HL-60 (cell line): ENCODE measurements around the gene SLC2A9.

Experiments
- DNase-seq, 2 experiments: peaks; one replicate each; pipeline ENCODE4 v3.0.0-alpha.2; 2010 to 2020; ENCODE audit warnings: low read depth in 1 of 2, low spot score in 1 of 2
- H3K27ac ChIP-seq: fragments of 250-450 bp; sonication (Bioruptor Pico); replicated peaks from 2 replicates; pipeline ENCODE4 v1.5.1; 2020; ENCODE audit warnings: mild to moderate bottlenecking, moderate library complexity
- H3K27me3 ChIP-seq: fragments of 250-450 bp; sonication (Bioruptor Pico); 2 replicates; pipeline ENCODE4 v1.5.1; 2021; ENCODE audit warnings: mild to moderate bottlenecking, moderate library complexity; ENCODE audit not compliant: insufficient read depth, poor library complexity, severe bottlenecking
- H3K4me3 ChIP-seq: replicated peaks from 2 replicates; pipeline ENCODE4 v1.5.1; 2011; ENCODE audit warnings: mild to moderate bottlenecking, control low read depth, low read length; ENCODE audit not compliant: insufficient read depth
- CTCF ChIP-seq: IDR thresholded peaks from one replicate; pipeline ENCODE4 v1.5.1; 2011; ENCODE audit warnings: low read length, control low read depth, inconsistent platforms; ENCODE audit not compliant: insufficient read depth
- GABPA ChIP-seq: IDR thresholded peaks from 2 replicates; pipeline ENCODE4 v1.6.1; 2012; ENCODE audit warnings: low read depth
- POLR2AphosphoS5 ChIP-seq: IDR thresholded peaks from 2 replicates; pipeline ENCODE4 v1.6.1; 2012; ENCODE audit warnings: low read depth
- SPI1 ChIP-seq: IDR thresholded peaks from 2 replicates; pipeline ENCODE4 v1.6.1; 2012; ENCODE audit warnings: low read depth, mild to moderate bottlenecking, borderline replicate concordance
- TF ChIP-seq, protein P1 (sequence below): IDR thresholded peaks from 2 replicates; pipeline ENCODE4 v1.6.1; 2012; ENCODE audit warnings: low read depth; ENCODE audit not compliant: insufficient replicate concordance

Gene SLC2A9

DNA sequence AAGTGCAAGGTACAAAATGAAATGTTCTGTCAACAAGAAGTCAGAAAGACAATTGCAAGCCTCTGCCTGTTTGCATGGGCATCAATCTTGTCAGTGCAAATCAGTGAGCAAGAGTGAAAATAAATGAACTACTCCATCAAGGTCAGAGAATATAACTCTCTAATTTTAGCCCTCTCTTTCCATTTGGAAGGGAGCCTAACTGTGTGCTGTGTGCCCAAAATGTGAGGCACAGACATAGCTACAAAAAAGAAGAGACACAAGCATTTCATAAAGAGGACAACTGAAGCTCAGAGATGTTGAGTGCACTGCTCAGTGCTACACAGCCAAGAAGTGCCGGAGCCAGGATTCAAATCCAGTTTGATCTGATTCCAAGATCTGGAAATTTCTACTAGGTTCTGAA lies 114.3 kb downstream of the SLC2A9 start:
- no peak for DNase-seq
- no peaks in the 10 kb centered on the region for H3K27me3 ChIP-seq
- no peak overlapping the region for H3K4me3 ChIP-seq
- TF ChIP-seq GABPA (no peak), SPI1 (no peak), POLR2AphosphoS5 (no peak), CTCF (no peak)
- TF ChIP-seq, protein P1, sequence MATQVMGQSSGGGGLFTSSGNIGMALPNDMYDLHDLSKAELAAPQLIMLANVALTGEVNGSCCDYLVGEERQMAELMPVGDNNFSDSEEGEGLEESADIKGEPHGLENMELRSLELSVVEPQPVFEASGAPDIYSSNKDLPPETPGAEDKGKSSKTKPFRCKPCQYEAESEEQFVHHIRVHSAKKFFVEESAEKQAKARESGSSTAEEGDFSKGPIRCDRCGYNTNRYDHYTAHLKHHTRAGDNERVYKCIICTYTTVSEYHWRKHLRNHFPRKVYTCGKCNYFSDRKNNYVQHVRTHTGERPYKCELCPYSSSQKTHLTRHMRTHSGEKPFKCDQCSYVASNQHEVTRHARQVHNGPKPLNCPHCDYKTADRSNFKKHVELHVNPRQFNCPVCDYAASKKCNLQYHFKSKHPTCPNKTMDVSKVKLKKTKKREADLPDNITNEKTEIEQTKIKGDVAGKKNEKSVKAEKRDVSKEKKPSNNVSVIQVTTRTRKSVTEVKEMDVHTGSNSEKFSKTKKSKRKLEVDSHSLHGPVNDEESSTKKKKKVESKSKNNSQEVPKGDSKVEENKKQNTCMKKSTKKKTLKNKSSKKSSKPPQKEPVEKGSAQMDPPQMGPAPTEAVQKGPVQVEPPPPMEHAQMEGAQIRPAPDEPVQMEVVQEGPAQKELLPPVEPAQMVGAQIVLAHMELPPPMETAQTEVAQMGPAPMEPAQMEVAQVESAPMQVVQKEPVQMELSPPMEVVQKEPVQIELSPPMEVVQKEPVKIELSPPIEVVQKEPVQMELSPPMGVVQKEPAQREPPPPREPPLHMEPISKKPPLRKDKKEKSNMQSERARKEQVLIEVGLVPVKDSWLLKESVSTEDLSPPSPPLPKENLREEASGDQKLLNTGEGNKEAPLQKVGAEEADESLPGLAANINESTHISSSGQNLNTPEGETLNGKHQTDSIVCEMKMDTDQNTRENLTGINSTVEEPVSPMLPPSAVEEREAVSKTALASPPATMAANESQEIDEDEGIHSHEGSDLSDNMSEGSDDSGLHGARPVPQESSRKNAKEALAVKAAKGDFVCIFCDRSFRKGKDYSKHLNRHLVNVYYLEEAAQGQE, result no peak
- no peak overlapping the region for H3K27ac ChIP-seq

- DNase-seq, result no peak
- TF ChIP-seq GABPA (no peak), CTCF (no peak), SPI1 (no peak), POLR2AphosphoS5 (no peak)
- TF ChIP-seq, protein P1, result no peak
- Histone ChIP-seq H3K27ac (no peak overlapping the region), H3K4me3 (no peak overlapping the region), H3K27me3 (no peaks in the 10 kb centered on the region)
Observed at GRCh38 chr4:9904976-9905587, 116.2 kb downstream of the SLC2A9 start.

DNA sequence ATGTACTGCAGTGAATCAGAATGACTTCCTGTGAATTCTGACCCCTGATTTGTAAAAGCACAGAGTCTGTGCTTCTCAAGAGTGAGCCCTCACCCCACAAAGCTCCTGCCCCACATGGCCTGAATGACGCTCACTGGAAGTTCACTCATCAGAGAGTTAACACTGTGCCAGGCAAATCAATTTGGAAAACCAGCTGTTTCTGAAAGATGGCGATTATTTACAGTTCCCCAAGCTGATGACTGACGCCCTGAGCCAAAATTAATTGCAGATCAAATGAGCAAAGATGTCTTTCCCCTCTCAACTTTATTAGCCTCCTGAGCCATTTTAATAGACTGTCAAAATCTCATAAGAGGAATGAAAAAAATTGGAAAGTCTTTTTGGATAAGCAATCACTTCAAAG lies 118.0 kb downstream of the SLC2A9 start:
- no peak overlapping the region for H3K4me3 ChIP-seq
- TF ChIP-seq, protein P1, result no peak
- no peak for TF ChIP-seq POLR2AphosphoS5
- TF ChIP-seq CTCF, result no peak
- no peak for TF ChIP-seq SPI1
- no peak for TF ChIP-seq GABPA

More for the DNA sequence above, 118.0 kb downstream of the SLC2A9 start:
- Histone ChIP-seq H3K27me3 (no peaks in the 10 kb centered on the region), H3K27ac (no peak overlapping the region)
- no peak for DNase-seq
